Breast epithelium (tissue), 4 donors: ENCODE measurements around the gene MEX3A. TPM values are rescaled to one million over a fixed set of nuclear protein-coding genes. Genes with fewer than 3 reads are reported as not detected.

Experiments used
- DNase-seq, 2 donors: peaks; one replicate each; pipeline ENCODE4 v3.0.0-alpha.2; 2019; ENCODE audit warnings: low spot score in 2 of 2
- H3K27ac ChIP-seq, 2 donors: fragments of 200-600 bp; sonication (generic) in 1 of 2; one replicate each; pipeline ENCODE4 v1.5.1; 2016 to 2019; ENCODE audit warnings: mild to moderate bottlenecking in 1 of 2
- H3K27me3 ChIP-seq, 2 donors: fragments of 200-600 bp; sonication (generic) in 1 of 2; one replicate each; pipeline versions ENCODE4 v1.5.1 to v1.6.0; 2017 to 2019; ENCODE audit warnings: control low read depth in 1 of 2, mild to moderate bottlenecking in 1 of 2
- H3K36me3 ChIP-seq: fragments of 200-600 bp; one replicate; pipeline ENCODE4 v1.5.1; 2019
- H3K4me1 ChIP-seq, 2 donors: fragments of 200-600 bp; sonication (generic); one replicate each; pipeline ENCODE4 v1.5.1; 2016 to 2019; ENCODE audit warnings: control low read depth in 1 of 2
- H3K4me3 ChIP-seq, 3 donors: fragments of 200-600 bp; sonication (generic); 1 replicate in 2 of 3; 2 replicates in 1 of 3; pipeline ENCODE4 v1.5.1; 2016 to 2019; ENCODE audit warnings: mild to moderate bottlenecking in 3 of 3, moderate library complexity in 2 of 3
- H3K9me3 ChIP-seq, 2 donors: fragments of 200-600 bp; sonication (generic) in 1 of 2; one replicate each; pipeline ENCODE4 v1.5.1; 2016 to 2019; ENCODE audit warnings: control low read depth in 1 of 2
- POLR2A ChIP-seq: fragments of 450-650 bp; IDR thresholded peaks from one replicate; pipeline ENCODE4 v1.6.1; 2016; ENCODE audit warnings: antibody characterized with exemption, mild to moderate bottlenecking, moderate library complexity
- POLR2AphosphoS5 ChIP-seq, 3 donors: sonication (generic); formaldehyde crosslinking; IDR thresholded peaks; one replicate each; pipeline ENCODE4 v1.6.1; 2017; ENCODE audit warnings: antibody characterized with exemption in 3 of 3
- intact Hi-C: fragments of 100-400 bp; cut with DNase I; formaldehyde crosslinking; loops from one replicate; pipeline ENCODE4 v1.15.1; 2023; ENCODE audit warnings: low total_unique reads
- total RNA-seq, 3 donors: library from RNA; depleted of rRNA; stranded (reverse); fragments of >200 nt; gene quantifications; one replicate each; pipeline ENCODE4 v1.1.0, GENCODE V29; 2016
- TF ChIP-seq, protein P1 (sequence below), 3 donors: fragments of 450-650 bp; IDR thresholded peaks; one replicate each; pipeline ENCODE4 v1.5.1; 2016 to 2017; ENCODE audit warnings: antibody characterized with exemption in 3 of 3, mild to moderate bottlenecking in 3 of 3, moderate library complexity in 3 of 3

The MEX3A gene
- total RNA-seq, 3 donors from 2014 or later: 0.32 to 1.3 (median 1.3) TPM

- Histone ChIP-seq H3K27ac (no peak overlapping the region), H3K36me3 (no peaks in the 10 kb centered on the region), H3K9me3 (no peaks in the 10 kb centered on the region), H3K27me3 (no peaks in the 10 kb centered on the region), H3K4me3 (no peak overlapping the region), H3K4me1 (peaks cover 0 to 12% of the 10 kb centered on the region in 2 donors)
- DNase-seq: no peak
- intact Hi-C loops: no loop called here
- TF ChIP-seq, protein P1, sequence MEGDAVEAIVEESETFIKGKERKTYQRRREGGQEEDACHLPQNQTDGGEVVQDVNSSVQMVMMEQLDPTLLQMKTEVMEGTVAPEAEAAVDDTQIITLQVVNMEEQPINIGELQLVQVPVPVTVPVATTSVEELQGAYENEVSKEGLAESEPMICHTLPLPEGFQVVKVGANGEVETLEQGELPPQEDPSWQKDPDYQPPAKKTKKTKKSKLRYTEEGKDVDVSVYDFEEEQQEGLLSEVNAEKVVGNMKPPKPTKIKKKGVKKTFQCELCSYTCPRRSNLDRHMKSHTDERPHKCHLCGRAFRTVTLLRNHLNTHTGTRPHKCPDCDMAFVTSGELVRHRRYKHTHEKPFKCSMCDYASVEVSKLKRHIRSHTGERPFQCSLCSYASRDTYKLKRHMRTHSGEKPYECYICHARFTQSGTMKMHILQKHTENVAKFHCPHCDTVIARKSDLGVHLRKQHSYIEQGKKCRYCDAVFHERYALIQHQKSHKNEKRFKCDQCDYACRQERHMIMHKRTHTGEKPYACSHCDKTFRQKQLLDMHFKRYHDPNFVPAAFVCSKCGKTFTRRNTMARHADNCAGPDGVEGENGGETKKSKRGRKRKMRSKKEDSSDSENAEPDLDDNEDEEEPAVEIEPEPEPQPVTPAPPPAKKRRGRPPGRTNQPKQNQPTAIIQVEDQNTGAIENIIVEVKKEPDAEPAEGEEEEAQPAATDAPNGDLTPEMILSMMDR (IDR thresholded peaks at IDR 0.05): no peak
- TF ChIP-seq POLR2AphosphoS5 (IDR thresholded peaks at IDR 0.05) (no peak), POLR2A (no peak)
Measured at GRCh38 chr1:156091610-156092009, 9.3 kb upstream of the MEX3A start.

- Histone ChIP-seq H3K36me3 (no peaks in the 10 kb centered on the region), H3K27me3 (no peaks in the 10 kb centered on the region), H3K4me1 (peaks cover 0 to 8% of the 10 kb centered on the region in 2 donors), H3K4me3 (no peak overlapping the region), H3K27ac (peak overlapping the region in 1 of 2 donors; percentile 60), H3K9me3 (no peaks in the 10 kb centered on the region)
- TF ChIP-seq POLR2A: no peak
- TF ChIP-seq POLR2AphosphoS5 (IDR thresholded peaks at IDR 0.05): peak in 2 of 3 donors; percentile 33 to 54
- TF ChIP-seq, protein P1 (IDR thresholded peaks at IDR 0.05): peak; percentile 83 to 94 (median 87)
- intact Hi-C loops: no loop called here
- DNase-seq: peak; percentile 79 to 94
Measured at GRCh38 chr1:156090840-156091188, 8.5 kb upstream of the MEX3A start.

DNA sequence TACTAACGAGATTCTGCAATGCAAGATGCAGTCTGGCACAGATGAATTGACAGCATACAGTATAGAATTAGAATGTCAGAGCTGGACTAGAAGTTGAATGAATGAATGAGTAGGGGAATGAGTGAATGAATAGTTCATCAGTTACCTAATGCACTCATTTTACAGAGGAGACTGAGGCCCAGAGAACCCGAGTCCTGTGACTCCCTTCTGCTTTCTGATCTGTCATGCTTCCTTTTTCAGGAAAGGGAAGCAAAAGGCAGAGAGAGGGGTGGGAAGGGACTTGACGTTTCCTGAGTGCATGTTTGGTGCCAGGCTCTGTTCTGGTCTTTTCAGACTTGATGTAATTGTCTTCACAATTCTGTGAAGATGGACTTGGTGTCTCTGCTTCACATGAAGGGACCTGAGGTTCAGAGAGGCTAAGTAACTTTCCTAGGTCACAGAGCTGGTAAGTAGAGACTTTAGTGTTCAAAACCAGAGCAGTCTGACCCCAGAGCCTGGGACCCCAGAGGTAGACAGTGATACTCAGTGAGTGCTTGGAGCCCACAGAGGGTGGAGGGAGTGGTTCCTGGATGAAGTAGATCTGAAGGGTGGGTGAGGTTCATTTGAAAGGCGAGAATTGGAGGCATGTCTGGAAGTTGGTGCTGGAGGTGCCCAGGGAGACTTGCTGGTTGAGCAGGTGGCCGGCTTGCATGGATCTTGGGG lies 8.0 kb upstream of the MEX3A start:
- H3K9me3 ChIP-seq: no peaks in the 10 kb centered on the region
- DNase-seq: no peak
- intact Hi-C loops: no loop called here
- H3K36me3 ChIP-seq: no peaks in the 10 kb centered on the region
- TF ChIP-seq POLR2A: no peak
- TF ChIP-seq, protein P1 (IDR thresholded peaks at IDR 0.05): no peak
- no peak for TF ChIP-seq POLR2AphosphoS5 (IDR thresholded peaks at IDR 0.05)
- H3K4me3 ChIP-seq: no peak overlapping the region
- H3K27ac ChIP-seq: peak overlapping the region in 1 of 2 donors; percentile 60
- no peaks in the 10 kb centered on the region for H3K27me3 ChIP-seq
- peaks cover 0 to 8% of the 10 kb centered on the region in 2 donors for H3K4me1 ChIP-seq

DNA sequence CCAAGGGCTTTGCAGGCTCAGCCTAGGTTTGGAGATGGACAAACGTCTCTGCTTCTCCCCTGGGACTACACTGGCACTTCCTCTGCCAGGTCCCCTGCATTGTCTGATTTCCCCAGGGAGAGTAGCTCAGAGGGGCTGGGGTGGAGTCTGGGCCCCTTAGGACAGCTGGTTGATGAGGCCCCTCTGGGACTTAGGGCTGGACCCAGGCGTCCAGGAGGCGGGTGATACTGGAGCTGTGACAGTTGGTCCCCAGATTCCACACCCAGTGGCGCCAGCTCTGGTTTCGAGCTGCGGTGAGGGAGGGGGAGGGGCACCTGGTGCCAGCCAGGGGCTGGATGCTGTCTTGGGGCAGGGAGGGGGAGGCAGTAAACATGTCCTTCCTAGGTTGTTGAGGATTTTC lies 7.4 kb upstream of the MEX3A start:
- no peak overlapping the region for H3K27ac ChIP-seq
- DNase-seq: no peak

GRCh38 chr1:156086256-156086662 lies 4.0 kb upstream of the MEX3A start:
- DNase-seq: peak; percentile 67 to 77
- Histone ChIP-seq H3K9me3 (no peaks in the 10 kb centered on the region), H3K27me3 (no peaks in the 10 kb centered on the region), H3K27ac (peak overlapping the region in 1 of 2 donors; percentile 59), H3K4me3 (no peak overlapping the region), H3K4me1 (peaks cover 0 to 8% of the 10 kb centered on the region in 2 donors), H3K36me3 (no peaks in the 10 kb centered on the region)
- intact Hi-C loops: loop anchor here (10.0 kb wide), 1 partner anchor 139 kb away; no protein-coding TSS in a partner anchor
- peak in 1 of 3 donors; percentile 27 for TF ChIP-seq POLR2AphosphoS5 (IDR thresholded peaks at IDR 0.05)
- no peak for TF ChIP-seq POLR2A

More for the DNA sequence above, 7.4 kb upstream of the MEX3A start:
- H3K9me3 ChIP-seq: no peaks in the 10 kb centered on the region
- H3K4me3 ChIP-seq: no peak overlapping the region
- TF ChIP-seq, protein P1 (IDR thresholded peaks at IDR 0.05): no peak
- no peak for TF ChIP-seq POLR2AphosphoS5 (IDR thresholded peaks at IDR 0.05)
- TF ChIP-seq POLR2A: no peak
- H3K36me3 ChIP-seq: no peaks in the 10 kb centered on the region
- H3K27me3 ChIP-seq: no peaks in the 10 kb centered on the region
- intact Hi-C loops: loop anchor here (10.0 kb wide), 1 partner anchor 135 kb away; no protein-coding TSS in a partner anchor
- H3K4me1 ChIP-seq: peaks cover 0 to 8% of the 10 kb centered on the region in 2 donors
